HT-29 (cell line): ENCODE data around the gene MSLN. TPM values are rescaled to one million over a fixed set of nuclear protein-coding genes. Genes with fewer than 3 reads are reported as not detected.

Experiments
- DNase-seq: peaks from one replicate; pipeline ENCODE4 v3.0.0-alpha.2; 2015; ENCODE audit warnings: low spot score
- small RNA-seq: library from RNA; depleted of rRNA; stranded (forward); fragments of <200 nt; gene quantifications from one replicate; pipeline ENCODE3, GENCODE V24; 2014
- total RNA-seq: library from RNA; depleted of rRNA; stranded (reverse); fragments of >200 nt; shearing (Covaris generic); gene quantifications from 2 replicates; pipeline ENCODE4 v1.2.3, GENCODE V29; 2014; rRNA removed

Gene MSLN
- total RNA-seq, 1 experiment from 2014 or later: 8.3 TPM

- no peak for DNase-seq
Measured at GRCh38 chr16:802914-803753, 42.6 kb downstream of the MSLN start.

GRCh38 chr16:803754-804080, 43.2 kb downstream of the MSLN start:
- no peak for DNase-seq

GRCh38 chr16:804193-805048, 43.9 kb downstream of the MSLN start:
- no peak for DNase-seq

- no peak for DNase-seq
Measured at GRCh38 chr16:805474-805873, 44.9 kb downstream of the MSLN start.

GRCh38 chr16:807347-808084, 47.0 kb downstream of the MSLN start:
- peak; percentile 96 for DNase-seq

- no peak for DNase-seq
Measured at GRCh38 chr16:808085-808386, 47.5 kb downstream of the MSLN start.

GRCh38 chr16:813204-813915, 52.8 kb downstream of the MSLN start:
- DNase-seq: no peak

- no peak for DNase-seq
Measured at GRCh38 chr16:813916-814412, 53.4 kb downstream of the MSLN start.

- no peak for DNase-seq
Measured at GRCh38 chr16:814974-815373, 54.4 kb downstream of the MSLN start.

- no peak for DNase-seq
Measured at GRCh38 chr16:815861-816260, 55.3 kb downstream of the MSLN start.

- no peak for DNase-seq
Measured at GRCh38 chr16:817001-817906, 56.7 kb downstream of the MSLN start.

- DNase-seq: no peak
Measured at GRCh38 chr16:818132-818531, 57.6 kb downstream of the MSLN start.

Small RNA genes lying within 50 kb of the gene (small RNA-seq; reads per million reads assigned to genes)
- not detected for gene MIR662

Other genes starting within 250 kb of the MSLN start
- gene CAPN15, start 233.0 kb upstream of the MSLN start, total RNA-seq: 161 and 180 TPM in 2 replicates
- gene PRR35, start 200.3 kb upstream of the MSLN start, total RNA-seq: 0.08 TPM in 1 of 2 replicates, not detected in the other
- gene NHLRC4, start 193.7 kb upstream of the MSLN start, total RNA-seq: 0.05 and 0.13 TPM in 2 replicates
- 99.5 and 103 TPM in 2 replicates for gene PIGQ, start 190.8 kb upstream of the MSLN start, total RNA-seq
- gene RAB40C, start 170.7 kb upstream of the MSLN start, total RNA-seq: 54.2 and 58.2 TPM in 2 replicates
- 0.74 and 1.1 TPM in 2 replicates for gene WFIKKN1, start 129.7 kb upstream of the MSLN start, total RNA-seq
- 278 and 290 TPM in 2 replicates for gene METTL26, start 124.4 kb upstream of the MSLN start, total RNA-seq
- gene MCRIP2, start 118.9 kb upstream of the MSLN start, total RNA-seq: 198 and 209 TPM in 2 replicates
- gene WDR90, start 111.4 kb upstream of the MSLN start, total RNA-seq: 162 and 168 TPM in 2 replicates
- gene RHOT2, start 92.6 kb upstream of the MSLN start, total RNA-seq: 209 and 211 TPM in 2 replicates
- 7.8 and 8.2 TPM in 2 replicates for gene RHBDL1, start 85.1 kb upstream of the MSLN start, total RNA-seq
- gene STUB1, start 80.3 kb upstream of the MSLN start, total RNA-seq: 258 and 295 TPM in 2 replicates
- gene JMJD8, start 76.4 kb upstream of the MSLN start, total RNA-seq: 154 and 176 TPM in 2 replicates
- 5.9 and 6.2 TPM in 2 replicates for gene WDR24, start 70.3 kb upstream of the MSLN start, total RNA-seq
- 0.29 and 1.5 TPM in 2 replicates for gene FBXL16, start 54.9 kb upstream of the MSLN start, total RNA-seq
- gene METRN, start 45.6 kb upstream of the MSLN start, total RNA-seq: 82.2 and 108 TPM in 2 replicates
- gene ANTKMT, start 39.6 kb upstream of the MSLN start, total RNA-seq: 123 and 151 TPM in 2 replicates
- gene CCDC78, start 34.3 kb upstream of the MSLN start, total RNA-seq: 22.9 and 30.6 TPM in 2 replicates
- gene HAGHL, start 33.6 kb upstream of the MSLN start, total RNA-seq: 63.0 and 80.8 TPM in 2 replicates
- gene CIAO3, start 19.7 kb upstream of the MSLN start, total RNA-seq: 68.4 and 80.0 TPM in 2 replicates
- gene RPUSD1, start 27.6 kb downstream of the MSLN start, total RNA-seq: 147 and 148 TPM in 2 replicates
- 121 and 145 TPM in 2 replicates for gene CHTF18, start 27.9 kb downstream of the MSLN start, total RNA-seq
- not detected in 2 replicates for gene GNG13, start 40.0 kb downstream of the MSLN start, total RNA-seq
- 2.1 and 5.2 TPM in 2 replicates for gene LMF1, start 210.2 kb downstream of the MSLN start, total RNA-seq
- gene SOX8, start 221.0 kb downstream of the MSLN start, total RNA-seq: 0.08 and 0.61 TPM in 2 replicates